ENCODE results near the gene CPA1.

The CPA1 gene

GRCh38 chr7:130346941-130347340 lies 33.4 kb upstream of the CPA1 start:
- no peak for TF ChIP-seq CTCF (IDR thresholded peaks at IDR 0.05; ENCODE audit: insufficient read depth, missing control alignments)
- FAIRE-seq, result no peak
- DNase-seq (ENCODE audit: insufficient read length, low spot score), result no peak

GRCh38 chr7:130349911-130350782 lies 30.1 kb upstream of the CPA1 start:
- DNase-seq (ENCODE audit: insufficient read length, low spot score) (no peak), FAIRE-seq (no peak)
- no peak for TF ChIP-seq CTCF (IDR thresholded peaks at IDR 0.05; ENCODE audit: insufficient read depth, missing control alignments)

GRCh38 chr7:130350945-130351790 lies 29.1 kb upstream of the CPA1 start:
- no peak for FAIRE-seq

GRCh38 chr7:130351791-130352090 lies 28.6 kb upstream of the CPA1 start:
- FAIRE-seq, result no peak
- no peak for TF ChIP-seq CTCF (IDR thresholded peaks at IDR 0.05; ENCODE audit: insufficient read depth, missing control alignments)
- DNase-seq (ENCODE audit: insufficient read length, low spot score), result no peak

More at GRCh38 chr7:130350945-130351790, 29.1 kb upstream of the CPA1 start:
- DNase-seq (ENCODE audit: insufficient read length, low spot score), result no peak
- TF ChIP-seq CTCF (IDR thresholded peaks at IDR 0.05; ENCODE audit: insufficient read depth, missing control alignments), result no peak

- FAIRE-seq, result no peak
- DNase-seq (ENCODE audit: insufficient read length, low spot score), result no peak
- TF ChIP-seq CTCF (IDR thresholded peaks at IDR 0.05; ENCODE audit: insufficient read depth, missing control alignments), result no peak
Measured at GRCh38 chr7:130352194-130353074, 27.9 kb upstream of the CPA1 start.

GRCh38 chr7:130353196-130353595 lies 27.1 kb upstream of the CPA1 start:
- DNase-seq (ENCODE audit: insufficient read length, low spot score), result no peak
- no peak for FAIRE-seq
- no peak for TF ChIP-seq CTCF (IDR thresholded peaks at IDR 0.05; ENCODE audit: insufficient read depth, missing control alignments)

All from D721Med (cell line).